Cardiac muscle cell (in vitro differentiated cells and primary cell): ENCODE measurements around the gene WHRN. TPM values are rescaled to one million over a fixed set of nuclear protein-coding genes. Genes with fewer than 3 reads are reported as not detected.

ENCODE experiments used
- DNase-seq, 2 donors: peaks; one replicate each; pipeline versions ENCODE4 v3.0.0 to v3.0.0-alpha.2; 2010 to 2017; ENCODE audit warnings: low read depth in 1 of 2, low spot score in 1 of 2
- H3K27ac ChIP-seq: fragments of 200-600 bp; sonication (generic); 2 replicates; pipeline ENCODE4 v1.5.1; 2016
- H3K27me3 ChIP-seq: fragments of 200-600 bp; sonication (generic); 2 replicates; pipeline ENCODE4 v1.6.0; 2016; ENCODE audit warnings: control low read depth
- H3K36me3 ChIP-seq: fragments of 200-600 bp; sonication (generic); 2 replicates; pipeline ENCODE4 v1.5.1; 2016; ENCODE audit warnings: control low read depth
- H3K4me1 ChIP-seq: fragments of 200-600 bp; sonication (generic); 2 replicates; pipeline ENCODE4 v1.8.1; 2017; ENCODE audit warnings: low read depth, mild to moderate bottlenecking, mixed run types
- H3K4me3 ChIP-seq: fragments of 200-600 bp; sonication (generic); 2 replicates; pipeline ENCODE4 v1.5.1; 2016; ENCODE audit warnings: mild to moderate bottlenecking
- H3K9me3 ChIP-seq: fragments of 200-600 bp; sonication (generic); 2 replicates; pipeline ENCODE4 v1.5.1; 2017; ENCODE audit warnings: low read depth, mild to moderate bottlenecking, control low read depth
- CTCF ChIP-seq: IDR thresholded peaks from 2 replicates; pipeline ENCODE4 v1.5.1; 2012; ENCODE audit warnings: low read depth, mild to moderate bottlenecking, low read length
- polyA plus RNA-seq: library from polyadenylated mRNA; unstranded; fragments of >200 nt; fragmentation: Nextera tagmentation; extraction: Ambion mirVana; gene quantifications from 2 replicates; pipeline ENCODE4 v1.2.1, GENCODE V29; 2016
- total RNA-seq: library from RNA; depleted of rRNA; stranded (reverse); fragments of >200 nt; gene quantifications from 2 replicates; pipeline ENCODE4 v1.2.3, GENCODE V29; 2016

Gene WHRN
- total and polyA plus RNA-seq, 2 experiments from 2014 or later: 10.8 to 12.5 TPM

GRCh38 chr9:114389612-114390368 lies 115.5 kb downstream of the WHRN start:
- no peak overlapping the region for H3K27ac ChIP-seq
- TF ChIP-seq CTCF: no peak
- no peak for DNase-seq
- no peaks in the 10 kb centered on the region for H3K27me3 ChIP-seq
- no peak overlapping the region for H3K4me3 ChIP-seq
- peaks cover 32% of the 10 kb centered on the region for H3K4me1 ChIP-seq
- H3K36me3 ChIP-seq: no peaks in the 10 kb centered on the region
- no peaks in the 10 kb centered on the region for H3K9me3 ChIP-seq

- no peak overlapping the region for H3K4me3 ChIP-seq
- no peak for DNase-seq
- peaks cover 36% of the 10 kb centered on the region for H3K4me1 ChIP-seq
- peak overlapping the region; percentile 70 for H3K27ac ChIP-seq
- no peaks in the 10 kb centered on the region for H3K9me3 ChIP-seq
- no peaks in the 10 kb centered on the region for H3K27me3 ChIP-seq
- no peaks in the 10 kb centered on the region for H3K36me3 ChIP-seq
- no peak for TF ChIP-seq CTCF
Measured at GRCh38 chr9:114388764-114389375, 116.4 kb downstream of the WHRN start.

GRCh38 chr9:114388357-114388682 lies 117.0 kb downstream of the WHRN start:
- no peak overlapping the region for H3K4me3 ChIP-seq
- no peaks in the 10 kb centered on the region for H3K9me3 ChIP-seq
- TF ChIP-seq CTCF: no peak
- H3K4me1 ChIP-seq: peaks cover 42% of the 10 kb centered on the region
- no peak for DNase-seq
- no peaks in the 10 kb centered on the region for H3K36me3 ChIP-seq
- no peaks in the 10 kb centered on the region for H3K27me3 ChIP-seq
- H3K27ac ChIP-seq: peak overlapping the region; percentile 70

GRCh38 chr9:114387680-114388356 lies 117.5 kb downstream of the WHRN start, which contains the start of gene AKNA:
Gene AKNA (minus strand): TSS chr9:114387982. CDS start chr9:114381333, 6,649 bp downstream.
- Histone ChIP-seq H3K4me3 (peak within 1 kb of the TSS; percentile 33), H3K9me3 (no peaks in the 10 kb centered on the region), H3K36me3 (no peaks in the 10 kb centered on the region), H3K27me3 (no peaks in the 10 kb centered on the region), H3K27ac (peak within 1 kb of the TSS; percentile 70), H3K4me1 (peaks cover 46% of the 10 kb centered on the region)
- no peak for TF ChIP-seq CTCF
- DNase-seq: peak; percentile 88

GRCh38 chr9:114386886-114387679 lies 118.2 kb downstream of the WHRN start:
- peak overlapping the region; percentile 70 for H3K27ac ChIP-seq
- no peaks in the 10 kb centered on the region for H3K9me3 ChIP-seq
- H3K4me1 ChIP-seq: peaks cover 48% of the 10 kb centered on the region
- H3K36me3 ChIP-seq: no peaks in the 10 kb centered on the region
- DNase-seq: peak in 1 of 2 donors; percentile 24
- H3K4me3 ChIP-seq: peak overlapping the region; percentile 33
- no peaks in the 10 kb centered on the region for H3K27me3 ChIP-seq
- TF ChIP-seq CTCF: no peak
